PC-9 (cell line): Measurements from ENCODE around the gene NAA40. TPM values are rescaled to one million over a fixed set of nuclear protein-coding genes. Genes with fewer than 3 reads are reported as not detected.

Experiments used
- BruUV-seq: library from RNA; stranded (reverse); fragments of 400-500 nt; replicated peaks from 2 replicates; lab custom pipeline; 2021; lab: Mats Ljungman, UMichigan
- CTCF ChIA-PET: fragments of 300-600 bp; sonication (Branson Sonifier 250); formaldehyde crosslinking; loops from one replicate; lab custom pipeline; 2022; ENCODE audit warnings: antibody characterized with exemption; lab: Charles Lee
- POLR2A ChIA-PET: fragments of 300-600 bp; sonication (Branson Sonifier 250); formaldehyde crosslinking; loops from one replicate; lab custom pipeline; 2022; ENCODE audit warnings: antibody characterized with exemption; ENCODE audit not compliant: unreplicated experiment; lab: Charles Lee
- DNase-seq, 2 experiments: peaks; one replicate each; pipeline versions ENCODE4 v3.0.0 to v3.0.0-alpha.2; 2015 to 2022; ENCODE audit warnings: mixed read lengths in 1 of 2
- H2AFZ ChIP-seq: fragments of 200-600 bp; sonication (generic); 2 replicates; pipeline ENCODE4 v1.8.1; 2017; ENCODE audit warnings: antibody characterized with exemption
- H3F3A ChIP-seq: fragments of 200-600 bp; sonication (generic); 2 replicates; pipeline ENCODE4 v1.8.1; 2017; ENCODE audit warnings: antibody characterized with exemption, mild to moderate bottlenecking, low read depth; ENCODE audit not compliant: insufficient read depth
- H3K27ac ChIP-seq: fragments of 200-600 bp; sonication (generic); 2 replicates; pipeline ENCODE4 v1.6.1; 2016; ENCODE audit warnings: mixed run types
- H3K27me3 ChIP-seq: fragments of 200-600 bp; sonication (generic); 2 replicates; pipeline ENCODE4 v1.6.1; 2016; ENCODE audit warnings: low read depth, mixed run types; ENCODE audit not compliant: insufficient read depth
- H3K36me3 ChIP-seq: fragments of 200-600 bp; sonication (generic); 2 replicates; pipeline ENCODE4 v1.6.1; 2016; ENCODE audit warnings: low read depth, mixed run types
- H3K4me1 ChIP-seq: fragments of 200-600 bp; sonication (generic); replicated peaks from 2 replicates; pipeline ENCODE4 v1.6.1; 2016; ENCODE audit warnings: mixed run types; ENCODE audit not compliant: insufficient read depth
- H3K4me2 ChIP-seq: fragments of 200-600 bp; sonication (generic); 2 replicates; pipeline ENCODE4 v1.6.1; 2017; ENCODE audit warnings: mixed run types
- H3K4me3 ChIP-seq: fragments of 200-600 bp; sonication (generic); 2 replicates; pipeline ENCODE4 v1.6.1; 2016; ENCODE audit warnings: mixed run types
- H3K79me2 ChIP-seq: fragments of 200-600 bp; sonication (generic); 2 replicates; pipeline ENCODE4 v1.6.1; 2017; ENCODE audit warnings: low read depth, mixed run types
- H3K9me2 ChIP-seq: fragments of 200-600 bp; sonication (generic); 2 replicates; pipeline ENCODE4 v1.8.1; 2017; ENCODE audit warnings: mild to moderate bottlenecking; ENCODE audit not compliant: insufficient read depth
- H3K9me3 ChIP-seq: fragments of 200-600 bp; sonication (generic); 2 replicates; pipeline ENCODE4 v1.8.1; 2016; ENCODE audit warnings: low read depth; ENCODE audit not compliant: insufficient read depth
- H4K20me1 ChIP-seq: fragments of 200-600 bp; sonication (generic); 2 replicates; pipeline ENCODE4 v1.8.1; 2017; ENCODE audit not compliant: insufficient read depth
- EZH2 ChIP-seq: fragments of 200-600 bp; sonication (generic); IDR thresholded peaks from 2 replicates; pipeline ENCODE4 v1.8.0; 2017; ENCODE audit warnings: antibody characterized with exemption, low read depth
- intact Hi-C: fragments of 100-400 bp; cut with micrococcal nuclease; formaldehyde crosslinking; loops from one replicate; pipeline ENCODE4 v1.10.0; 2022; ENCODE audit not compliant: unreplicated experiment
- total RNA-seq: library from RNA; stranded (reverse); gene quantifications from 2 replicates; pipeline ENCODE4 v1.2.3, GENCODE V29; 2021
- TF ChIP-seq, protein P1 (sequence below): fragments of 200-600 bp; sonication (generic); conservative IDR thresholded peaks from 2 replicates; pipeline ENCODE4 v1.6.1; 2017; ENCODE audit warnings: mixed run types, antibody characterized with exemption, mild to moderate bottlenecking, moderate library complexity

NAA40 gene
- total RNA-seq, 1 experiment from 2014 or later: 47.4 TPM

DNA sequence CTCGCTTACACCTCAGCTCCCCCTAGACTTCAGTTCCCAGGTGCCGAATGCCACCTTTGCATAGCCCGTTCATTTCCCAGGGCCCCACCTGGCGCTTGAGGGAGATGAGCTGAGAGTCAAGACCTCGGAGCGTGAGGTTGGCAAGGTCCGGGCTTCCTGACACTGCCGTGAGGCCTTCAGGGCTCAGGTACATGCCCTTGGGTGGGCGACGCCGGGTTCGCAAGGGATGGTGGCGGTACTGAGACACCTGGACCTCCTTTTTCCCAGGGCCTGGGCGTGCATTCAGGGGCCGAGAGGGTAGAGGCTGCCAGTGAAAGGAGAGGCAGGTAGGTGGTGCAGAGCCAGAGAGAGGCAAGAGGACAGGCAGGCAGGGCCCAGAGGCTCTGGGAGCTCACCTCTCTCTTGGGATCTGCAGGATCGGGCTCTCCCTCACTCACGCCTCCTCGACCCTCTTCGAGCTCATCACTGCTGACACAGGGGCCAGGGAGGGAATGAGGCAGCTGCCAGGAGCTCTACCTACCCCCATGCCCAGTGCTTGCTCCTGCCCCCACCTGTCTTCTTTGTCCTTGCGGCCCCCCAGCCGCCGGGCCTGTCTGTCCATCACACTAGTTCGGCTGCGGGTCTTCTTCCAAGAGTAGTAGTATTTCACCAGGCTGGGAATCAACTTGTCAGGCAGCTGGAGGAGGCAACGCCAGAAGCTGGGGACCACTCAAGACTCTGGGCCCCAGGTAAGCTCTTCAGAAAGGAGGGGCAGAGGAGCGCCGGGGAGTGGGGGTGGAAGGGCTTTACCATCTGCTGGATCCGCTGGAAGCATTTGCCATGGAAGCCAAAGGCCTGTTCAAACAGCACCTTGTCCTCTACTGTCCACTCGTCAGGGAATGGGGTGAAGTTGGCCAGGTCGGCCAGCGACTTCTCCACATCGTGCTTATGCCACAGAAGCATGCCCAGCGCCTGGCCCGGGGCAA is 24.7 kb upstream of the NAA40 start:
- H3K27ac ChIP-seq: no peak overlapping the region
- BruUV-seq: TSS peak; percentile 15
- no peaks in the 10 kb centered on the region for H3K36me3 ChIP-seq
- H4K20me1 ChIP-seq: peaks cover 4% of the 10 kb centered on the region; the same call in 1 of the 2 replicates
- H3F3A ChIP-seq: peaks cover 32% of the 10 kb centered on the region
- no peaks in the 10 kb centered on the region for H3K27me3 ChIP-seq
- H3K4me1 ChIP-seq: peaks cover 25% of the 10 kb centered on the region
- POLR2A ChIA-PET: no interaction called here
- H3K4me2 ChIP-seq: no peak overlapping the region
- no peak overlapping the region for H3K4me3 ChIP-seq
- H3K9me3 ChIP-seq: no peaks in the 10 kb centered on the region
- TF ChIP-seq, protein P1, sequence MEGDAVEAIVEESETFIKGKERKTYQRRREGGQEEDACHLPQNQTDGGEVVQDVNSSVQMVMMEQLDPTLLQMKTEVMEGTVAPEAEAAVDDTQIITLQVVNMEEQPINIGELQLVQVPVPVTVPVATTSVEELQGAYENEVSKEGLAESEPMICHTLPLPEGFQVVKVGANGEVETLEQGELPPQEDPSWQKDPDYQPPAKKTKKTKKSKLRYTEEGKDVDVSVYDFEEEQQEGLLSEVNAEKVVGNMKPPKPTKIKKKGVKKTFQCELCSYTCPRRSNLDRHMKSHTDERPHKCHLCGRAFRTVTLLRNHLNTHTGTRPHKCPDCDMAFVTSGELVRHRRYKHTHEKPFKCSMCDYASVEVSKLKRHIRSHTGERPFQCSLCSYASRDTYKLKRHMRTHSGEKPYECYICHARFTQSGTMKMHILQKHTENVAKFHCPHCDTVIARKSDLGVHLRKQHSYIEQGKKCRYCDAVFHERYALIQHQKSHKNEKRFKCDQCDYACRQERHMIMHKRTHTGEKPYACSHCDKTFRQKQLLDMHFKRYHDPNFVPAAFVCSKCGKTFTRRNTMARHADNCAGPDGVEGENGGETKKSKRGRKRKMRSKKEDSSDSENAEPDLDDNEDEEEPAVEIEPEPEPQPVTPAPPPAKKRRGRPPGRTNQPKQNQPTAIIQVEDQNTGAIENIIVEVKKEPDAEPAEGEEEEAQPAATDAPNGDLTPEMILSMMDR: no peak
- TF ChIP-seq EZH2: no peak
- H2AFZ ChIP-seq: no peak overlapping the region
- CTCF ChIA-PET: interaction anchor here (0.5 to 0.6 kb wide), 2 partner anchors 20 to 25 kb away, joined by 3 to 8 read pairs; partner anchors contain the start of gene NAA40
- DNase-seq: peak in 1 of 2 experiments; percentile 16
- H3K79me2 ChIP-seq: no peaks in the 10 kb centered on the region
- no peaks in the 10 kb centered on the region for H3K9me2 ChIP-seq
- intact Hi-C loops: no loop called here

DNA sequence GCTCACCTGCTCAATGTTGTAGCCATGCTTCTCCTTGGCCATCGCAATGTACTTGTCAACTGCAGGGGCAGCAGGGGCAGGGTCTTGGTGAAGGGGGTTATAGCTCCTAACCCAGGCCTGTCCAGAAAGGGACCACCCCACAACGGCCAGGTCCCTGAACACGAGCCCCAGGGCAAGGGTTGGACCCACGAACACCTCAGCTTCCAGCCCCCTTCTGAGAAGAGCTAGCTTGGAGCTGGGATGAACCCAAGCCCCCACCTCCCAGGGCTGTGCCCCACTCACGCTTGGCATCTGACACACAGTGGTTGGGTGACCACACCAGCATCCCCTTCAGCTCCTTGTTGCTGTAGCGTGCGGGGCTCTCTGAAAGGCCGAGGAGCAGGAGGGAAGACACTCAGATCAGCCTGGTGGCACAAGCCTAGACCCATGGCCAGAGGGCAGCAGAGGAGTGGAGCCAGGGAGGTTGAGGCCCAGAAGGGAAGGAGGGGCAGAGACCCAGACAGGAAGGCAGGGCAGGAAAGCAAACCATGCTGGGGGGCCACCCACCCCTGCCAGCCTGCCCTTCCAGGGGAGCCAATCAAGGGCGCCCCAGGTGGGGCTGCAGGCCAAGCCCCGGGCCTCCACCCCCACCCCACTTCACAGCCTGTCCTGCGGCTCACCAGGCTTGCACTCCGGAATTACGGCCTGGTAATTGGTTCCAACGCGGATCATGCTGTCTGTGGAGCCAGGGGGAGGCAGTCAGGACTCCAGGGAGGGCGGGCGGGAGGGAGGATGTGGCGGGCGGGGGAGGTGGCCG is 23.7 kb upstream of the NAA40 start:
- no peak overlapping the region for H3K4me3 ChIP-seq
- ChIA-PET CTCF (interaction anchor here (0.5 kb wide), 1 partner anchor 24 kb away, joined by 3 read pairs; the partner anchor contains the start of gene NAA40), POLR2A (interaction anchor here (0.6 kb wide), 1 partner anchor 234 kb away, joined by 4 read pairs; the partner anchor contains the start of gene RTN3)
- H3F3A ChIP-seq: peaks cover 33% of the 10 kb centered on the region
- H3K9me3 ChIP-seq: no peaks in the 10 kb centered on the region
- H3K4me2 ChIP-seq: no peak overlapping the region
- H2AFZ ChIP-seq: no peak overlapping the region
- no TSS peak for BruUV-seq
- peaks cover 4% of the 10 kb centered on the region; the same call in 1 of the 2 replicates for H4K20me1 ChIP-seq
- no peaks in the 10 kb centered on the region for H3K79me2 ChIP-seq
- no peak for TF ChIP-seq EZH2
- TF ChIP-seq, protein P1: no peak
- no peak overlapping the region for H3K27ac ChIP-seq
- intact Hi-C loops: loop anchor here (5.0 kb wide), 1 partner anchor 43 kb away; no protein-coding TSS in a partner anchor
- no peaks in the 10 kb centered on the region for H3K27me3 ChIP-seq
- DNase-seq: peak in 1 of 2 experiments; percentile 12
- H3K36me3 ChIP-seq: no peaks in the 10 kb centered on the region
- no peaks in the 10 kb centered on the region for H3K9me2 ChIP-seq
- peaks cover 35% of the 10 kb centered on the region for H3K4me1 ChIP-seq
